HFFc6 (cell line): ENCODE data around the gene SARDH. TPM values are rescaled to one million over a fixed set of nuclear protein-coding genes. Genes with fewer than 3 reads are reported as not detected.
"Not testable (repeated sequence)": the region's sequence is repeated elsewhere in the genome, so short reads cannot be mapped to it uniquely, and the experiment has no call there.

Experiments
- DNase-seq: peaks from one replicate; pipeline ENCODE4 v3.0.0-alpha.2; 2018
- H3K27ac Mint-ChIP-seq: 2 replicates; pipeline ENCODE4 v1.8.0; 2020; ENCODE audit warnings: mild to moderate bottlenecking, mixed read lengths
- H3K27me3 Mint-ChIP-seq: 2 replicates; pipeline ENCODE4 v1.8.0; 2021; ENCODE audit warnings: mild to moderate bottlenecking, moderate library complexity, mixed read lengths; ENCODE audit not compliant: insufficient read depth
- H3K36me3 Mint-ChIP-seq: 2 replicates; pipeline ENCODE4 v1.8.0; 2021; ENCODE audit warnings: low read depth, mixed read lengths
- H3K4me1 Mint-ChIP-seq: 2 replicates; pipeline ENCODE4 v1.8.0; 2020; ENCODE audit warnings: low read depth, mixed read lengths
- H3K4me3 Mint-ChIP-seq: 2 replicates; pipeline ENCODE4 v1.8.0; 2020; ENCODE audit warnings: mild to moderate bottlenecking, moderate library complexity, mixed read lengths
- H3K9me3 Mint-ChIP-seq: 2 replicates; pipeline ENCODE4 v1.8.0; 2020; ENCODE audit warnings: mild to moderate bottlenecking, mixed read lengths
- CTCF ChIP-seq: fragments of 200-600 bp; sonication (generic); IDR thresholded peaks from 2 replicates; pipeline ENCODE4 v1.5.0; 2021; ENCODE audit warnings: antibody characterized with exemption, mild to moderate bottlenecking
- total RNA-seq, 6 experiments: library from RNA; stranded (reverse); fragmentation: NEBNext Ultra II Directional; extraction: Animal tissue kit (Norgen Biotek cat#: 25700); gene quantifications; 2 replicates in 1 of 6; 3 replicates in 5 of 6; pipeline ENCODE4 v1.2.3, GENCODE V29; 2021

The SARDH gene
- total RNA-seq, 6 experiments from 2014 or later = 0.24 to 5.1 (median 4.1) TPM

GRCh38 chr9:133631111-133631510, 107.0 kb downstream of the SARDH start:
- Mint-ChIP-seq H3K4me1 (no peaks in the 10 kb centered on the region), H3K9me3 (peaks cover 13% of the 10 kb centered on the region), H3K36me3 (no peaks in the 10 kb centered on the region), H3K27ac (no peak overlapping the region), H3K4me3 (no peak overlapping the region), H3K27me3 (peaks cover 52% of the 10 kb centered on the region)
- DNase-seq = no peak
- no peak for TF ChIP-seq CTCF

GRCh38 chr9:133629221-133630110, 108.7 kb downstream of the SARDH start:
- H3K36me3 Mint-ChIP-seq = no peaks in the 10 kb centered on the region
- DNase-seq = no peak
- no peak overlapping the region for H3K27ac Mint-ChIP-seq
- no peaks in the 10 kb centered on the region for H3K4me1 Mint-ChIP-seq
- TF ChIP-seq CTCF = no peak
- H3K4me3 Mint-ChIP-seq = no peak overlapping the region
- peaks cover 17% of the 10 kb centered on the region for H3K9me3 Mint-ChIP-seq
- peaks cover 42% of the 10 kb centered on the region for H3K27me3 Mint-ChIP-seq

GRCh38 chr9:133628766-133629165, 109.4 kb downstream of the SARDH start:
- H3K4me1 Mint-ChIP-seq = no peaks in the 10 kb centered on the region
- H3K27me3 Mint-ChIP-seq = peaks cover 37% of the 10 kb centered on the region
- no peak for TF ChIP-seq CTCF
- no peak overlapping the region for H3K4me3 Mint-ChIP-seq
- no peak overlapping the region for H3K27ac Mint-ChIP-seq
- DNase-seq = no peak
- H3K36me3 Mint-ChIP-seq = no peaks in the 10 kb centered on the region
- peaks cover 17% of the 10 kb centered on the region for H3K9me3 Mint-ChIP-seq

- TF ChIP-seq CTCF = no peak
- H3K27me3 Mint-ChIP-seq = peaks cover 43% of the 10 kb centered on the region
- DNase-seq = no peak
- H3K36me3 Mint-ChIP-seq = no peaks in the 10 kb centered on the region
- no peaks in the 10 kb centered on the region for H3K4me1 Mint-ChIP-seq
- H3K27ac Mint-ChIP-seq = no peak overlapping the region
- peaks cover 17% of the 10 kb centered on the region for H3K9me3 Mint-ChIP-seq
- no peak overlapping the region for H3K4me3 Mint-ChIP-seq
These were observed 110.8 kb downstream of the SARDH start for GRCh38 chr9:133627341-133627740.

GRCh38 chr9:133626008-133626407, 112.1 kb downstream of the SARDH start:
- DNase-seq, H3K4me3 Mint-ChIP-seq, H3K27ac Mint-ChIP-seq, H3K4me1 Mint-ChIP-seq, H3K36me3 Mint-ChIP-seq: not testable (repeated sequence)
- peaks cover 17% of the 10 kb centered on the region for H3K9me3 Mint-ChIP-seq
- peaks cover 53% of the 10 kb centered on the region for H3K27me3 Mint-ChIP-seq

- H3K9me3 Mint-ChIP-seq = peaks cover 17% of the 10 kb centered on the region
- no peak overlapping the region for H3K4me3 Mint-ChIP-seq
- TF ChIP-seq CTCF = no peak
- no peak for DNase-seq
- no peaks in the 10 kb centered on the region for H3K36me3 Mint-ChIP-seq
- H3K27ac Mint-ChIP-seq = no peak overlapping the region
- peaks cover 6% of the 10 kb centered on the region; the same call in 1 of the 2 replicates for H3K4me1 Mint-ChIP-seq
- peaks cover 54% of the 10 kb centered on the region for H3K27me3 Mint-ChIP-seq
These were observed 115.6 kb downstream of the SARDH start for GRCh38 chr9:133622555-133622954.
